B cell (primary cell): ENCODE data around the gene GRAMD2B.

Experiments
- CTCF ChIP-seq: fragments of 200-600 bp; IDR thresholded peaks from one replicate; pipeline ENCODE4 v1.8.0; 2022; ENCODE audit warnings: antibody characterized with exemption, mild to moderate bottlenecking
- EZH2 ChIP-seq: IDR thresholded peaks from 2 replicates; pipeline ENCODE4 v1.6.1; 2012; ENCODE audit warnings: borderline replicate concordance, low read depth, mild to moderate bottlenecking, moderate library complexity, low read length; ENCODE audit not compliant: insufficient read depth, poor library complexity, severe bottlenecking

- TF ChIP-seq CTCF, result no peak
- TF ChIP-seq EZH2, result no peak
These were observed 46.5 kb downstream of the GRAMD2B start for GRCh38 chr5:126469536-126470316.
